Measurements from ENCODE around the gene ZNF22.

Gene ZNF22

GRCh38 chr10:45053569-45054100, 52.9 kb downstream of the ZNF22 start:
- H3K4me3 ChIP-seq (ENCODE audit: low read depth, low read length): no peak overlapping the region
- no peak for DNase-seq (ENCODE audit: low read depth)
- TF ChIP-seq, protein P1, sequence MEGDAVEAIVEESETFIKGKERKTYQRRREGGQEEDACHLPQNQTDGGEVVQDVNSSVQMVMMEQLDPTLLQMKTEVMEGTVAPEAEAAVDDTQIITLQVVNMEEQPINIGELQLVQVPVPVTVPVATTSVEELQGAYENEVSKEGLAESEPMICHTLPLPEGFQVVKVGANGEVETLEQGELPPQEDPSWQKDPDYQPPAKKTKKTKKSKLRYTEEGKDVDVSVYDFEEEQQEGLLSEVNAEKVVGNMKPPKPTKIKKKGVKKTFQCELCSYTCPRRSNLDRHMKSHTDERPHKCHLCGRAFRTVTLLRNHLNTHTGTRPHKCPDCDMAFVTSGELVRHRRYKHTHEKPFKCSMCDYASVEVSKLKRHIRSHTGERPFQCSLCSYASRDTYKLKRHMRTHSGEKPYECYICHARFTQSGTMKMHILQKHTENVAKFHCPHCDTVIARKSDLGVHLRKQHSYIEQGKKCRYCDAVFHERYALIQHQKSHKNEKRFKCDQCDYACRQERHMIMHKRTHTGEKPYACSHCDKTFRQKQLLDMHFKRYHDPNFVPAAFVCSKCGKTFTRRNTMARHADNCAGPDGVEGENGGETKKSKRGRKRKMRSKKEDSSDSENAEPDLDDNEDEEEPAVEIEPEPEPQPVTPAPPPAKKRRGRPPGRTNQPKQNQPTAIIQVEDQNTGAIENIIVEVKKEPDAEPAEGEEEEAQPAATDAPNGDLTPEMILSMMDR (IDR thresholded peaks at IDR 0.05; ENCODE audit: control insufficient read depth, extremely low read depth, insufficient read depth): no peak

Measured in LNCaP clone FGC (cell line).